Measurements from ENCODE around the gene EML6. TPM values are rescaled to one million over a fixed set of nuclear protein-coding genes. Genes with fewer than 3 reads are reported as not detected.

EML6 gene
- polyA plus RNA-seq, 1 of the 3 experiments (the other 2 are of a cell fraction) = 1.1 TPM

DNA sequence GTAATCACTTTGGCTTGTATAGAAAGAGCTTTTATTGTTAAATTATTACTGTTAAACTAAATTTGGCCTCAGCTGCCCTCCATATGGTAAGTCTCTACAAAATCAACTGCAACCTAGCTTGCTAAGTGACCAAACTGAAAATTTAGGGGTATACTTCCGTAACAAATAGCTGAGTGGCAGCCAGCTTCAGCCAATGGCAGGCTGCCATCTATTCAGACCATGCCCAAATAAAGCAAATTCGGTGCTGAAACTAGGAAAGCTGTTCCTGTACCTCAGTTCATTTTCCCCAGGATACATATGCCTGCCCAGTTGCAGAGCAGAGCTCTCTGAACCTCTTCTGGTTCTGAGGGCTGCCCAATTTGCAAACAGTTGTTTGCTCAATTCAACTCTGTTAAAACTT lies 94.8 kb downstream of the EML6 start (continued):
- TF ChIP-seq, protein P1, sequence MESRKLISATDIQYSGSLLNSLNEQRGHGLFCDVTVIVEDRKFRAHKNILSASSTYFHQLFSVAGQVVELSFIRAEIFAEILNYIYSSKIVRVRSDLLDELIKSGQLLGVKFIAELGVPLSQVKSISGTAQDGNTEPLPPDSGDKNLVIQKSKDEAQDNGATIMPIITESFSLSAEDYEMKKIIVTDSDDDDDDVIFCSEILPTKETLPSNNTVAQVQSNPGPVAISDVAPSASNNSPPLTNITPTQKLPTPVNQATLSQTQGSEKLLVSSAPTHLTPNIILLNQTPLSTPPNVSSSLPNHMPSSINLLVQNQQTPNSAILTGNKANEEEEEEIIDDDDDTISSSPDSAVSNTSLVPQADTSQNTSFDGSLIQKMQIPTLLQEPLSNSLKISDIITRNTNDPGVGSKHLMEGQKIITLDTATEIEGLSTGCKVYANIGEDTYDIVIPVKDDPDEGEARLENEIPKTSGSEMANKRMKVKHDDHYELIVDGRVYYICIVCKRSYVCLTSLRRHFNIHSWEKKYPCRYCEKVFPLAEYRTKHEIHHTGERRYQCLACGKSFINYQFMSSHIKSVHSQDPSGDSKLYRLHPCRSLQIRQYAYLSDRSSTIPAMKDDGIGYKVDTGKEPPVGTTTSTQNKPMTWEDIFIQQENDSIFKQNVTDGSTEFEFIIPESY (IDR thresholded peaks at IDR 0.05; ENCODE audit: borderline replicate concordance, low read depth) = no peak
- TF ChIP-seq, protein P2, sequence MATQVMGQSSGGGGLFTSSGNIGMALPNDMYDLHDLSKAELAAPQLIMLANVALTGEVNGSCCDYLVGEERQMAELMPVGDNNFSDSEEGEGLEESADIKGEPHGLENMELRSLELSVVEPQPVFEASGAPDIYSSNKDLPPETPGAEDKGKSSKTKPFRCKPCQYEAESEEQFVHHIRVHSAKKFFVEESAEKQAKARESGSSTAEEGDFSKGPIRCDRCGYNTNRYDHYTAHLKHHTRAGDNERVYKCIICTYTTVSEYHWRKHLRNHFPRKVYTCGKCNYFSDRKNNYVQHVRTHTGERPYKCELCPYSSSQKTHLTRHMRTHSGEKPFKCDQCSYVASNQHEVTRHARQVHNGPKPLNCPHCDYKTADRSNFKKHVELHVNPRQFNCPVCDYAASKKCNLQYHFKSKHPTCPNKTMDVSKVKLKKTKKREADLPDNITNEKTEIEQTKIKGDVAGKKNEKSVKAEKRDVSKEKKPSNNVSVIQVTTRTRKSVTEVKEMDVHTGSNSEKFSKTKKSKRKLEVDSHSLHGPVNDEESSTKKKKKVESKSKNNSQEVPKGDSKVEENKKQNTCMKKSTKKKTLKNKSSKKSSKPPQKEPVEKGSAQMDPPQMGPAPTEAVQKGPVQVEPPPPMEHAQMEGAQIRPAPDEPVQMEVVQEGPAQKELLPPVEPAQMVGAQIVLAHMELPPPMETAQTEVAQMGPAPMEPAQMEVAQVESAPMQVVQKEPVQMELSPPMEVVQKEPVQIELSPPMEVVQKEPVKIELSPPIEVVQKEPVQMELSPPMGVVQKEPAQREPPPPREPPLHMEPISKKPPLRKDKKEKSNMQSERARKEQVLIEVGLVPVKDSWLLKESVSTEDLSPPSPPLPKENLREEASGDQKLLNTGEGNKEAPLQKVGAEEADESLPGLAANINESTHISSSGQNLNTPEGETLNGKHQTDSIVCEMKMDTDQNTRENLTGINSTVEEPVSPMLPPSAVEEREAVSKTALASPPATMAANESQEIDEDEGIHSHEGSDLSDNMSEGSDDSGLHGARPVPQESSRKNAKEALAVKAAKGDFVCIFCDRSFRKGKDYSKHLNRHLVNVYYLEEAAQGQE (IDR thresholded peaks at IDR 0.05; ENCODE audit: low read depth, low read length) = no peak

DNA sequence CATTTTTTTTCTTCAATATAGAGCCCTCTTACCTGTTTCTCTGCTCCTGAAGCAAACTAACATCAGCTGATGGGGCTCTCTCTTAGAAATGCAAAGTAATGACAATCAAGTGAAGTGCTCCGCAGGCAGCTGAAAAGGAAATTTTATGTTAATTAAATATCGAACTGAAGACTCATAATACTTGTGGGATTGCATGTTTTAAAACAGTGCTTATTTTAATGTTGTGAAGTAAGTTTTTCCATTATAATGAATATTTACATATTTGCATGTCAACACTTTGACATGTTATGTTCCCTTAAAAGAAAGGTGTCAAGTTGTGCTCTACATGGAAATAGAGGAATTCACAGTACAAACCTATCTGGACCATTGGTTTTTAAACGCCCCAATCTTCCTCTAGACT lies 97.1 kb downstream of the EML6 start:
- no peak overlapping the region for H2AFZ ChIP-seq (ENCODE audit: low read depth)

More for the DNA sequence above, 97.1 kb downstream of the EML6 start:
- Histone ChIP-seq H3K9me2 (no peaks in the 10 kb centered on the region), H3F3A (replicated peaks; ENCODE audit: insufficient read depth) (no peaks in the 10 kb centered on the region), H3K27me3 (ENCODE audit: insufficient read depth) (no peaks in the 10 kb centered on the region; the same call in 1 of the 2 replicates), H3K79me2 (ENCODE audit: insufficient read depth) (no peaks in the 10 kb centered on the region), H3K4me1 (ENCODE audit: control insufficient read depth in 1 of 2, insufficient read depth in 2 of 2, low read depth in 1 of 2, low read length in 1 of 2) (no peaks in the 10 kb centered on the region; a peak in 1 of 4 replicates), H3K4me2 (no peak overlapping the region), H3K9me3 (no peaks in the 10 kb centered on the region), H3K4me3 (ENCODE audit: low read depth in 2 of 2, low read length in 1 of 2) (no peak overlapping the region), H4K20me1 (ENCODE audit: insufficient read depth) (no peaks in the 10 kb centered on the region), H3K9ac (no peak overlapping the region), H3K27ac (ENCODE audit: low read depth in 2 of 2, low read length in 1 of 2) (no peak overlapping the region), H3K36me3 (replicated peaks in 1 of 2; ENCODE audit: control insufficient read depth in 1 of 2, insufficient read depth in 2 of 2, low read length in 1 of 2) (no peaks in the 10 kb centered on the region)
- TF ChIP-seq RXRA (IDR thresholded peaks at IDR 0.05; ENCODE audit: borderline replicate concordance, low read depth) (no peak), RCOR1 (IDR thresholded peaks at IDR 0.05; ENCODE audit: low read length) (no peak), NFIC (IDR thresholded peaks at IDR 0.05; ENCODE audit: borderline replicate concordance) (no peak), JUND (IDR thresholded peaks at IDR 0.05) (no peak), FOSL2 (IDR thresholded peaks at IDR 0.05; ENCODE audit: borderline replicate concordance, low read depth) (no peak)
- TF ChIP-seq, protein P1 (IDR thresholded peaks at IDR 0.05; ENCODE audit: borderline replicate concordance, low read depth) = no peak
- TF ChIP-seq, protein P2 (IDR thresholded peaks at IDR 0.05; ENCODE audit: low read depth, low read length) = no peak
- TF ChIP-seq, protein P3, sequence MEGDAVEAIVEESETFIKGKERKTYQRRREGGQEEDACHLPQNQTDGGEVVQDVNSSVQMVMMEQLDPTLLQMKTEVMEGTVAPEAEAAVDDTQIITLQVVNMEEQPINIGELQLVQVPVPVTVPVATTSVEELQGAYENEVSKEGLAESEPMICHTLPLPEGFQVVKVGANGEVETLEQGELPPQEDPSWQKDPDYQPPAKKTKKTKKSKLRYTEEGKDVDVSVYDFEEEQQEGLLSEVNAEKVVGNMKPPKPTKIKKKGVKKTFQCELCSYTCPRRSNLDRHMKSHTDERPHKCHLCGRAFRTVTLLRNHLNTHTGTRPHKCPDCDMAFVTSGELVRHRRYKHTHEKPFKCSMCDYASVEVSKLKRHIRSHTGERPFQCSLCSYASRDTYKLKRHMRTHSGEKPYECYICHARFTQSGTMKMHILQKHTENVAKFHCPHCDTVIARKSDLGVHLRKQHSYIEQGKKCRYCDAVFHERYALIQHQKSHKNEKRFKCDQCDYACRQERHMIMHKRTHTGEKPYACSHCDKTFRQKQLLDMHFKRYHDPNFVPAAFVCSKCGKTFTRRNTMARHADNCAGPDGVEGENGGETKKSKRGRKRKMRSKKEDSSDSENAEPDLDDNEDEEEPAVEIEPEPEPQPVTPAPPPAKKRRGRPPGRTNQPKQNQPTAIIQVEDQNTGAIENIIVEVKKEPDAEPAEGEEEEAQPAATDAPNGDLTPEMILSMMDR (IDR thresholded peaks at IDR 0.05) = no peak
- TF ChIP-seq, protein P4, sequence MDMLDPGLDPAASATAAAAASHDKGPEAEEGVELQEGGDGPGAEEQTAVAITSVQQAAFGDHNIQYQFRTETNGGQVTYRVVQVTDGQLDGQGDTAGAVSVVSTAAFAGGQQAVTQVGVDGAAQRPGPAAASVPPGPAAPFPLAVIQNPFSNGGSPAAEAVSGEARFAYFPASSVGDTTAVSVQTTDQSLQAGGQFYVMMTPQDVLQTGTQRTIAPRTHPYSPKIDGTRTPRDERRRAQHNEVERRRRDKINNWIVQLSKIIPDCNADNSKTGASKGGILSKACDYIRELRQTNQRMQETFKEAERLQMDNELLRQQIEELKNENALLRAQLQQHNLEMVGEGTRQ (IDR thresholded peaks at IDR 0.05; ENCODE audit: borderline replicate concordance, low read depth, low read length) = no peak
- TF ChIP-seq, protein P5, sequence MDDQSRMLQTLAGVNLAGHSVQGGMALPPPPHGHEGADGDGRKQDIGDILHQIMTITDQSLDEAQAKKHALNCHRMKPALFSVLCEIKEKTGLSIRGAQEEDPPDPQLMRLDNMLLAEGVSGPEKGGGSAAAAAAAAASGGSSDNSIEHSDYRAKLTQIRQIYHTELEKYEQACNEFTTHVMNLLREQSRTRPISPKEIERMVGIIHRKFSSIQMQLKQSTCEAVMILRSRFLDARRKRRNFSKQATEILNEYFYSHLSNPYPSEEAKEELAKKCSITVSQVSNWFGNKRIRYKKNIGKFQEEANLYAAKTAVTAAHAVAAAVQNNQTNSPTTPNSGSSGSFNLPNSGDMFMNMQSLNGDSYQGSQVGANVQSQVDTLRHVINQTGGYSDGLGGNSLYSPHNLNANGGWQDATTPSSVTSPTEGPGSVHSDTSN (IDR thresholded peaks at IDR 0.05) = no peak
- no peak for DNase-seq
- ChIA-PET CTCF (interaction anchor here (1.1 kb wide), 1 partner anchor 24 kb away, joined by 3 read pairs; no protein-coding TSS in a partner anchor), POLR2A (no interaction called here)
- WGBS (ENCODE audit: low lambda C conversion rate) = 81% methylated on average over 3 of the region's 3 CpGs

All from SK-N-SH (cell line).